Transverse colon (tissue), 4 donors: ENCODE data around the gene CCDC73. TPM values are rescaled to one million over a fixed set of nuclear protein-coding genes. Genes with fewer than 3 reads are reported as not detected.
"Not testable (repeated sequence)": the region's sequence is repeated elsewhere in the genome, so short reads cannot be mapped to it uniquely, and the experiment has no call there.

Experiments used
- DNase-seq: peaks from one replicate; pipeline ENCODE4 v3.0.0-alpha.2; 2019
- H3K27ac ChIP-seq, 4 donors: fragments of 200-600 bp; sonication (generic); 2 replicates each; pipeline ENCODE4 v1.5.1; 2016 to 2018; ENCODE audit warnings: inconsistent platforms in 4 of 4
- H3K27me3 ChIP-seq: fragments of 200-600 bp; sonication (generic); 2 replicates; pipeline ENCODE4 v1.5.1; 2017; ENCODE audit warnings: inconsistent platforms
- H3K36me3 ChIP-seq, 4 donors: fragments of 200-600 bp; sonication (generic); 2 replicates each; pipeline ENCODE4 v1.5.1; 2017 to 2019; ENCODE audit warnings: inconsistent platforms in 4 of 4
- H3K4me1 ChIP-seq, 4 donors: fragments of 200-600 bp; sonication (generic); 2 replicates each; pipeline ENCODE4 v1.5.1; 2017 to 2020; ENCODE audit warnings: inconsistent platforms in 4 of 4
- H3K4me3 ChIP-seq, 4 donors: fragments of 200-600 bp; sonication (generic); 1 replicate in 1 of 4; 2 replicates in 3 of 4; pipeline versions ENCODE4 v1.5.1 to v1.6.1; 2017 to 2019; ENCODE audit warnings: inconsistent platforms in 4 of 4
- H3K9me3 ChIP-seq, 2 donors: fragments of 200-600 bp; sonication (generic); 2 replicates each; pipeline ENCODE4 v1.5.1; 2017 to 2019; ENCODE audit warnings: inconsistent platforms in 2 of 2
- CTCF ChIP-seq, 5 experiments: fragments of 200-600 bp in 3 of 5; fragments of 450-650 bp in 2 of 5; sonication (generic) in 3 of 5; IDR thresholded peaks; 1 replicate in 2 of 5; 2 replicates in 3 of 5; pipeline ENCODE4 v1.5.1; 2016 to 2017; ENCODE audit warnings: antibody characterized with exemption in 5 of 5, inconsistent platforms in 3 of 5, mild to moderate bottlenecking in 2 of 5, moderate library complexity in 1 of 5
- EP300 ChIP-seq: sonication (generic); formaldehyde crosslinking; IDR thresholded peaks from one replicate; pipeline ENCODE4 v1.6.1; 2017; ENCODE audit warnings: antibody characterized with exemption, low read depth
- POLR2A ChIP-seq: fragments of 450-650 bp; IDR thresholded peaks from one replicate; pipeline ENCODE4 v1.6.1; 2016; ENCODE audit warnings: antibody characterized with exemption, mild to moderate bottlenecking, moderate library complexity
- POLR2AphosphoS5 ChIP-seq, 3 donors: sonication (generic); formaldehyde crosslinking; IDR thresholded peaks; one replicate each; pipeline ENCODE4 v1.6.1; 2016; ENCODE audit warnings: antibody characterized with exemption in 3 of 3
- WGBS, 2 donors: methylation state at CpG; one replicate each; pipeline ENCODE4 v1.1.5; 2018; ENCODE audit warnings: low coverage in 1 of 2; 5-methylcytosine and 5-hydroxymethylcytosine counted together
- in situ Hi-C, 4 donors: fragments of 200-750 bp; cut with MboI; loops; one replicate each; pipeline versions ENCODE4 v1.15.0 to v1.15.1; 2017; ENCODE audit warnings: low sequenced_read_pairs in 3 of 4, low pct_ligation_motif_present in 1 of 4, low pct_unique_long_range_greater_than_20kb in 1 of 4
- intact Hi-C: fragments of 100-400 bp; cut with DNase I; formaldehyde crosslinking; loops from one replicate; pipeline ENCODE4 v1.15.1; 2023; ENCODE audit warnings: low total_unique reads
- total RNA-seq, 4 donors: library from RNA; depleted of rRNA; stranded (reverse); fragments of >200 nt; gene quantifications; one replicate each; pipeline ENCODE4 v1.1.0, GENCODE V29; 2016

CCDC73 gene
- total RNA-seq, 4 donors from 2014 or later = not detected

GRCh38 chr11:32826113-32826512, 31.7 kb upstream of the CCDC73 start:
- Histone ChIP-seq H3K36me3 (no peaks in the 10 kb centered on the region), H3K4me1 (peaks cover 0 to 21% (median 8%) of the 10 kb centered on the region in 4 donors), H3K27me3 (peaks cover 12% of the 10 kb centered on the region), H3K9me3 (no peaks in the 10 kb centered on the region), H3K27ac (no peak overlapping the region), H3K4me3 (no peak overlapping the region)
- TF ChIP-seq EP300 = no peak
- no peak for TF ChIP-seq POLR2AphosphoS5 (IDR thresholded peaks at IDR 0.05)
- TF ChIP-seq CTCF (IDR thresholded peaks at IDR 0.05) = no peak
- TF ChIP-seq POLR2A = no peak
- no peak for DNase-seq
- intact Hi-C loops (no loop called here), in situ Hi-C loops (no loop called here)
- 56 to 61% methylated on average over 3 of the region's 3 CpGs for WGBS, 2 donors

- H3K4me1 ChIP-seq, H3K27ac ChIP-seq, H3K4me3 ChIP-seq, DNase-seq, H3K36me3 ChIP-seq, in situ Hi-C loops, H3K27me3 ChIP-seq, intact Hi-C loops, H3K9me3 ChIP-seq: not testable (repeated sequence)
- 71 to 83% methylated on average over 3 of the region's 3 CpGs for WGBS, 2 donors
Measured at GRCh38 chr11:32823617-32824016, 29.2 kb upstream of the CCDC73 start.

- no peaks in the 10 kb centered on the region for H3K27me3 ChIP-seq
- H3K4me3 ChIP-seq = no peak overlapping the region
- in situ Hi-C loops = no loop called here
- H3K4me1 ChIP-seq = no peaks in the 10 kb centered on the region
- no peaks in the 10 kb centered on the region for H3K36me3 ChIP-seq
- no peak for DNase-seq
- intact Hi-C loops = no loop called here
- no peak overlapping the region for H3K27ac ChIP-seq
- H3K9me3 ChIP-seq = no peaks in the 10 kb centered on the region
- no peak for TF ChIP-seq POLR2AphosphoS5 (IDR thresholded peaks at IDR 0.05)
- no peak for TF ChIP-seq POLR2A
- TF ChIP-seq CTCF (IDR thresholded peaks at IDR 0.05) = no peak
- WGBS, 2 donors = 61 to 63% methylated on average over 3 to 5 of the region's 5 CpGs
Measured at GRCh38 chr11:32821917-32822560, 27.6 kb upstream of the CCDC73 start.

GRCh38 chr11:32821517-32821916, 27.1 kb upstream of the CCDC73 start:
- DNase-seq = no peak
- Histone ChIP-seq H3K27ac (no peak overlapping the region), H3K4me1 (no peaks in the 10 kb centered on the region), H3K36me3 (no peaks in the 10 kb centered on the region), H3K9me3 (no peaks in the 10 kb centered on the region), H3K27me3 (no peaks in the 10 kb centered on the region), H3K4me3 (no peak overlapping the region)
- TF ChIP-seq POLR2A (no peak), CTCF (IDR thresholded peaks at IDR 0.05) (no peak), EP300 (no peak), POLR2AphosphoS5 (IDR thresholded peaks at IDR 0.05) (no peak)
- intact Hi-C loops = no loop called here
- in situ Hi-C loops = no loop called here

- H3K27me3 ChIP-seq = no peaks in the 10 kb centered on the region
- TF ChIP-seq POLR2A (no peak), CTCF (IDR thresholded peaks at IDR 0.05) (no peak)
- H3K4me3 ChIP-seq = no peak overlapping the region
- in situ Hi-C loops = no loop called here
- no peak for DNase-seq
- intact Hi-C loops = no loop called here
- H3K27ac ChIP-seq = no peak overlapping the region
- H3K36me3 ChIP-seq = no peaks in the 10 kb centered on the region
- no peaks in the 10 kb centered on the region for H3K4me1 ChIP-seq
- no peaks in the 10 kb centered on the region for H3K9me3 ChIP-seq
Measured at GRCh38 chr11:32820497-32820896, 26.0 kb upstream of the CCDC73 start.
